NCI-H510A treated with DMSO at 0.1 percent for 48 hours (cell line): ENCODE measurements around the gene MAN1A1.

Experiments used
- DNase-seq: peaks from one replicate; lab custom pipeline; 2025; lab: John Stamatoyannopoulos, UW

The MAN1A1 gene

GRCh38 chr6:119140196-119141140, 209.1 kb downstream of the MAN1A1 start:
- DNase-seq = no peak

DNA sequence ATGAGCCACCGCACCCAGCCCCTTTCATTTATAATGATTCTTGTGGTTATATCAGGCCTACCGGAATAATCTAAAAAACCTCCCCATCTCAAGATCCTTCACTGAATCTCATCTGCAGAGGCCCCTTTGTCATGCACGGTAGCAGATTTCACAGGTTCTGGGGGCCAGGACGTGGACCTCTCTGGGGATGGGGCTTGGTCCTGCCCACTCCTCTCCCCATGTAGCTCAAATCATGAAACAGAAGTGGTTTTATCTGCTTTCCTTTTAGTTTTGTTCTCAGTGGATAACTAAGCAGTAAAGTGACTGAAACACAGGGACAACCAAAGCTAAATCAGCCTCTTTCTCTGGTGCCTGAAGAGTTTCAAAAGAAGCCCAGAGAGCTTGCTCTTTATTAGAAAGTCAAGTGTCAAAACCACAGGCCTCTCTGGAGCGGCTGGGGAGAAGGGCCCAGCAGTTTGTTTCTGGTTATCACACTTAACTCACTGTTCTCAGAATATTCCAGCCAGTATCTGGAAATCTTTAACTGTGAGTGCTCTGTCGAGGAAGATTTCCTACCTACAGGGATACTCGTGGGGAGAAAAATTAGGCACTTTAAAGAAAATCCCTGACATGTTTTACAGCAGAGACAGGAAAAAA, 210.5 kb downstream of the MAN1A1 start:
- DNase-seq = no peak

DNA sequence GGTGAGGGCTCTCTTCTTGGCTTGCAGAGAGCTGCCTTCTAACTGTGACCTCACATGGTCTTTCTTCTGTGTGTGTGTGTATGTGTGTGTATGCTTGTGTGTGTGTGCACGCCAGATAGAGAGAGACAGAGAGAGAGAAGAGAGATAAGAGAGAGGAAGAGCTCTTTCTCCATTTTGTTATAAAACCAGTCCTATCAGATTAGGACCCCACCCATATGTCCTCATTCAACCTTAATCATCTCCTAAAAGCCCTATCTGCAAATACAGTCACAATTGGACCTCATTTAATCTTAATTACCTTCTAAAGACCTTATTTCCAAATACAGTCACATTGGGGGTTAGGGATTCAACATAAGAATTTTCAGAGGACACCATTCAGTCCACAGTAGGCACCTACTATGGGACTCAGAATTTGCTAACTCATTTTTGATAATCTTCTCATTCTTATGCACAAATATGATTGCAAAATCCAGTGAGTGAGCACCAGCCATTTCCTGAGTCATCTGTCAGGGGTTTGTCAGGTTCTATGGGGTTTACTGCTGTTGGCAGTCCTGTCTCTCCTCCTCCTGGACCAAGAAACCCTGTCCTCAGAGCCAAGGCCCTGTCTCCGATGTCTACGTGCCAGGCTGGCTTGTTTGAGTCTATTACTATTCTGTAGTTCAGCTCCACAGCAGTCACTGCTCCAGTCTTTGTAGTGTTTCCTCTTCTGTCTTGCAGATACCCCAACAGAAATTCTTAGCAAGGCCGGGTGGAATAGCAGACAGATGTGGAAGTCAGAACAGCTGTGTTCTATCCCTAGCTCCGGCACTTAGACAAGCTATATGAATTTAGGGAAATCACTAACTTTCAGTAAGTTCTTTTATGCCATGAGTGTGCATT, 212.1 kb downstream of the MAN1A1 start:
- DNase-seq = no peak

- no peak for DNase-seq
Observed at GRCh38 chr6:119134752-119135151, 214.8 kb downstream of the MAN1A1 start.

GRCh38 chr6:119133400-119133799, 216.2 kb downstream of the MAN1A1 start:
- no peak for DNase-seq

GRCh38 chr6:119132261-119132981, 217.1 kb downstream of the MAN1A1 start:
- DNase-seq = no peak

GRCh38 chr6:119129968-119130484, 219.5 kb downstream of the MAN1A1 start:
- no peak for DNase-seq

- peak; percentile 62 for DNase-seq
Observed at GRCh38 chr6:119129148-119129967, 220.2 kb downstream of the MAN1A1 start.

DNA sequence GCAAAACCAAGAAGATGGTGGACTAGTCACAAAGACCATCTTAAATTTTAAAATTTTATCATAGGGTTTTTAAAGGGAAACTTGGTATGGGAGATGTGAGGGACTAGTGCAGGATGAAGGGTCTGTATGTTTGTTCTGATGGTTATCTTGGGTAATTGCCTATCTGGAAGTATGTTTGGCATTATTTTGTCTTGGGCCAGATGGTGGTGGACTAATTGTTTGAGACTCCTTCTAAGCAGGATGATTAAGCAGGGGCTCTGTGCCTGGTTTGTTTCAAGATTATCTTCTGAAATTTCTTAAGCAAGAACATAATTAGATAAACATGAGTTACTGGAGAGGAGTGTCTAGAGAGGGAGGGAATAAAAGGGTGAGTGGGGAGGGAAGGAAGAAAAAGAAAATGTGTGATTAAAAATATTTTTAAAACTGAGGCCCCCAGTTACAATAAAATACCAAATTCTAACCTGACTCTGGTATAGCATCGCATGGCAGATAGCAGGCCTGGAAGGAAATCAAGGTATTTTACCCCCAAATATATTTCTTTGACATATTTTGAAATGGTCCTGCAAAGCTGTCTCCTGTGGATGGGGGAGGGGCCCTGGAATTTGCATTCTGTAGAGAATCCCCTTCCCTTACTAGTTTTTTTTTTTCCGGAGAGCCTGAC, 221.2 kb downstream of the MAN1A1 start:
- DNase-seq = no peak

DNA sequence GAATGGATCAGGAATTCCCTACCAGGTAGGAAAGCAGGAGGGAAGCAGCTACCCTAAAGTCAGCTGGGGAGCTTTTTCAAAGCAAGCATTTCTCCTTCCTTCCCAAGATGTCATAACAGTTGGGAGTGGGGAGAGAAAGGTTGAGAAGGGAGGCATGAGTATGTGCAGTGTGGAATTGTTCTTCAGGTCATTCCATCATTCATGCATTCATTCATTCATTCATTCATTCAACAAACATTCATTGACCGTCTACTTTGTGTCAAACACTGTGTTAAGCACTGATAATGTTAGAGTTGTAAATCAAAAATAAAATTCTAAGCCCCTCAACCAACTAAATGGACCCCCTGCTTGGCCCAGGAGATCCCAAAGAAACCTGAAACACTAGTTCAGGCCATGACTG, 221.9 kb downstream of the MAN1A1 start:
- no peak for DNase-seq
